PC-9 (cell line): ENCODE data around the gene PHLPP1. TPM values are rescaled to one million over a fixed set of nuclear protein-coding genes. Genes with fewer than 3 reads are reported as not detected.

Experiments
- BruUV-seq: library from RNA; stranded (reverse); fragments of 400-500 nt; replicated peaks from 2 replicates; lab custom pipeline; 2021; lab: Mats Ljungman, UMichigan
- CTCF ChIA-PET: fragments of 300-600 bp; sonication (Branson Sonifier 250); formaldehyde crosslinking; loops from one replicate; lab custom pipeline; 2022; ENCODE audit warnings: antibody characterized with exemption; lab: Charles Lee
- POLR2A ChIA-PET: fragments of 300-600 bp; sonication (Branson Sonifier 250); formaldehyde crosslinking; loops from one replicate; lab custom pipeline; 2022; ENCODE audit warnings: antibody characterized with exemption; ENCODE audit not compliant: unreplicated experiment; lab: Charles Lee
- DNase-seq, 2 experiments: peaks; one replicate each; pipeline versions ENCODE4 v3.0.0 to v3.0.0-alpha.2; 2015 to 2022; ENCODE audit warnings: mixed read lengths in 1 of 2
- H2AFZ ChIP-seq: fragments of 200-600 bp; sonication (generic); 2 replicates; pipeline ENCODE4 v1.8.1; 2017; ENCODE audit warnings: antibody characterized with exemption
- H3F3A ChIP-seq: fragments of 200-600 bp; sonication (generic); 2 replicates; pipeline ENCODE4 v1.8.1; 2017; ENCODE audit warnings: antibody characterized with exemption, mild to moderate bottlenecking, low read depth; ENCODE audit not compliant: insufficient read depth
- H3K27ac ChIP-seq: fragments of 200-600 bp; sonication (generic); 2 replicates; pipeline ENCODE4 v1.6.1; 2016; ENCODE audit warnings: mixed run types
- H3K27me3 ChIP-seq: fragments of 200-600 bp; sonication (generic); 2 replicates; pipeline ENCODE4 v1.6.1; 2016; ENCODE audit warnings: low read depth, mixed run types; ENCODE audit not compliant: insufficient read depth
- H3K36me3 ChIP-seq: fragments of 200-600 bp; sonication (generic); 2 replicates; pipeline ENCODE4 v1.6.1; 2016; ENCODE audit warnings: low read depth, mixed run types
- H3K4me1 ChIP-seq: fragments of 200-600 bp; sonication (generic); replicated peaks from 2 replicates; pipeline ENCODE4 v1.6.1; 2016; ENCODE audit warnings: mixed run types; ENCODE audit not compliant: insufficient read depth
- H3K4me2 ChIP-seq: fragments of 200-600 bp; sonication (generic); 2 replicates; pipeline ENCODE4 v1.6.1; 2017; ENCODE audit warnings: mixed run types
- H3K4me3 ChIP-seq: fragments of 200-600 bp; sonication (generic); 2 replicates; pipeline ENCODE4 v1.6.1; 2016; ENCODE audit warnings: mixed run types
- H3K79me2 ChIP-seq: fragments of 200-600 bp; sonication (generic); 2 replicates; pipeline ENCODE4 v1.6.1; 2017; ENCODE audit warnings: low read depth, mixed run types
- H3K9me2 ChIP-seq: fragments of 200-600 bp; sonication (generic); 2 replicates; pipeline ENCODE4 v1.8.1; 2017; ENCODE audit warnings: mild to moderate bottlenecking; ENCODE audit not compliant: insufficient read depth
- H3K9me3 ChIP-seq: fragments of 200-600 bp; sonication (generic); 2 replicates; pipeline ENCODE4 v1.8.1; 2016; ENCODE audit warnings: low read depth; ENCODE audit not compliant: insufficient read depth
- H4K20me1 ChIP-seq: fragments of 200-600 bp; sonication (generic); 2 replicates; pipeline ENCODE4 v1.8.1; 2017; ENCODE audit not compliant: insufficient read depth
- CTCF ChIP-seq: fragments of 200-600 bp; sonication (generic); conservative IDR thresholded peaks from 2 replicates; pipeline ENCODE4 v1.6.1; 2017; ENCODE audit warnings: mixed run types, antibody characterized with exemption, mild to moderate bottlenecking, moderate library complexity
- EZH2 ChIP-seq: fragments of 200-600 bp; sonication (generic); IDR thresholded peaks from 2 replicates; pipeline ENCODE4 v1.8.0; 2017; ENCODE audit warnings: antibody characterized with exemption, low read depth
- intact Hi-C: fragments of 100-400 bp; cut with micrococcal nuclease; formaldehyde crosslinking; loops from one replicate; pipeline ENCODE4 v1.10.0; 2022; ENCODE audit not compliant: unreplicated experiment
- total RNA-seq: library from RNA; stranded (reverse); gene quantifications from 2 replicates; pipeline ENCODE4 v1.2.3, GENCODE V29; 2021

PHLPP1 gene
- total RNA-seq, 1 experiment from 2014 or later = 21.1 TPM

GRCh38 chr18:62860062-62860461 lies 144.7 kb downstream of the PHLPP1 start:
- no peak overlapping the region for H2AFZ ChIP-seq
- H3K4me3 ChIP-seq = no peak overlapping the region
- DNase-seq = no peak
- H3K79me2 ChIP-seq = 0 out of 2 replicates have a peak, but pooled peaks cover 6% of the 10 kb centered on the region
- no peak overlapping the region for H3K27ac ChIP-seq
- no TSS peak for BruUV-seq
- H3K9me2 ChIP-seq = no peaks in the 10 kb centered on the region
- POLR2A ChIA-PET = no interaction called here
- no peaks in the 10 kb centered on the region for H3K9me3 ChIP-seq
- H3K4me2 ChIP-seq = no peak overlapping the region
- intact Hi-C loops = no loop called here
- no peaks in the 10 kb centered on the region for H3K27me3 ChIP-seq
- no peaks in the 10 kb centered on the region for H4K20me1 ChIP-seq
- H3K36me3 ChIP-seq = peaks cover 6% of the 10 kb centered on the region; the same call in 1 of the 2 replicates
- peaks cover 12% of the 10 kb centered on the region for H3K4me1 ChIP-seq
- H3F3A ChIP-seq = no peaks in the 10 kb centered on the region
- CTCF ChIA-PET = no interaction called here
- TF ChIP-seq EZH2 = no peak
- no peak for TF ChIP-seq CTCF

GRCh38 chr18:62862466-62862865 lies 147.1 kb downstream of the PHLPP1 start:
- Histone ChIP-seq H3F3A (no peaks in the 10 kb centered on the region), H3K36me3 (peaks cover 6% of the 10 kb centered on the region; the same call in 1 of the 2 replicates), H4K20me1 (no peaks in the 10 kb centered on the region), H3K4me3 (no peak overlapping the region), H3K9me2 (no peaks in the 10 kb centered on the region), H3K27ac (no peak overlapping the region), H3K79me2 (no peaks in the 10 kb centered on the region), H2AFZ (no peak overlapping the region), H3K4me1 (peaks cover 12% of the 10 kb centered on the region), H3K27me3 (no peaks in the 10 kb centered on the region), H3K4me2 (no peak overlapping the region), H3K9me3 (no peaks in the 10 kb centered on the region)
- TF ChIP-seq EZH2 (no peak), CTCF (no peak)
- ChIA-PET CTCF (no interaction called here), POLR2A (no interaction called here)
- no TSS peak for BruUV-seq
- intact Hi-C loops = no loop called here
- no peak for DNase-seq

GRCh38 chr18:62863579-62864001 lies 148.2 kb downstream of the PHLPP1 start:
- H4K20me1 ChIP-seq = no peaks in the 10 kb centered on the region
- H3K4me1 ChIP-seq = peaks cover 12% of the 10 kb centered on the region
- CTCF ChIA-PET = no interaction called here
- H3K4me3 ChIP-seq = no peak overlapping the region
- intact Hi-C loops = no loop called here
- H3K4me2 ChIP-seq = no peak overlapping the region
- H3K27me3 ChIP-seq = no peaks in the 10 kb centered on the region
- no peaks in the 10 kb centered on the region for H3K79me2 ChIP-seq
- H3K9me2 ChIP-seq = no peaks in the 10 kb centered on the region
- H3F3A ChIP-seq = no peaks in the 10 kb centered on the region
- H3K9me3 ChIP-seq = no peaks in the 10 kb centered on the region
- peak overlapping the region; percentile 39; the same call in 1 of the 2 replicates for H3K27ac ChIP-seq
- peak; percentile 54 to 67 for DNase-seq
- TF ChIP-seq CTCF = no peak
- no peak for TF ChIP-seq EZH2
- no peak overlapping the region for H2AFZ ChIP-seq
- BruUV-seq = no TSS peak
- H3K36me3 ChIP-seq = peaks cover 9% of the 10 kb centered on the region; the same call in 1 of the 2 replicates
- POLR2A ChIA-PET = no interaction called here
